HG02642 (cell line): ENCODE measurements around the gene ILF2.
A peak's percentile ranks its signal among the peaks of the same experiment; 100 is the strongest.
"Not testable (repeated sequence)": the region's sequence is repeated elsewhere in the genome, so short reads cannot be mapped to it uniquely, and the experiment has no call there.

ENCODE experiments used
- ATAC-seq: cut with Tn5 transposase; IDR thresholded peaks from one replicate; pipeline ENCODE4 v1.9.1; 2021; ENCODE audit warnings: mild to moderate bottlenecking; ENCODE audit not compliant: unreplicated experiment, poor library complexity

Gene ILF2

GRCh38 chr1:153680120-153680403 is 9.3 kb upstream of the ILF2 start:
- ATAC-seq: no peak

GRCh38 chr1:153679337-153680119 is 8.7 kb upstream of the ILF2 start:
- no peak for ATAC-seq

GRCh38 chr1:153678519-153679336 is 7.9 kb upstream of the ILF2 start, which contains the start of gene NPR1:
TSS of gene NPR1 (plus strand) at chr1:153678688. CDS start at chr1:153679109, 421 bp downstream.
- ATAC-seq: no peak

GRCh38 chr1:153677718-153678518 is 7.1 kb upstream of the ILF2 start:
- no peak for ATAC-seq

- no peak for ATAC-seq
These were observed 2.7 kb upstream of the ILF2 start for GRCh38 chr1:153673511-153673910.

GRCh38 chr1:153671628-153672353 is 998 bp upstream of the ILF2 start:
- ATAC-seq: not testable (repeated sequence)

GRCh38 chr1:153670257-153670858 is 435 bp downstream of the ILF2 start:
- ATAC-seq: no peak

GRCh38 chr1:153669606-153670005 is 1.2 kb downstream of the ILF2 start:
- no peak for ATAC-seq

- ATAC-seq: not testable (repeated sequence)
These were observed 2.1 kb downstream of the ILF2 start for GRCh38 chr1:153668672-153669071.

GRCh38 chr1:153667439-153667838 is 3.4 kb downstream of the ILF2 start:
- ATAC-seq: no peak

GRCh38 chr1:153663211-153663610 is 7.6 kb downstream of the ILF2 start:
- ATAC-seq: no peak

- ATAC-seq: no peak
These were observed 8.5 kb downstream of the ILF2 start for GRCh38 chr1:153662269-153662668.

GRCh38 chr1:153661111-153661708 is 9.6 kb downstream of the ILF2 start:
- no peak for ATAC-seq

- no peak for ATAC-seq
These were observed 11.1 kb downstream of the ILF2 start for GRCh38 chr1:153659656-153660055.

GRCh38 chr1:153659175-153659534 is 11.6 kb downstream of the ILF2 start:
- no peak for ATAC-seq

GRCh38 chr1:153658400-153659174 is 12.2 kb downstream of the ILF2 start, which contains the start of gene SNAPIN:
TSS of gene SNAPIN (plus strand) at chr1:153658703. CDS start at chr1:153658744, 41 bp downstream.
- peak; percentile 96 for ATAC-seq

GRCh38 chr1:153655333-153655732 is 15.5 kb downstream of the ILF2 start:
- no peak for ATAC-seq

- no peak for ATAC-seq
These were observed 17.8 kb downstream of the ILF2 start for GRCh38 chr1:153652805-153653500.
